Activated CD8-positive, alpha-beta memory T cell treated with anti-CD3 and anti-CD28 coated beads, Interleukin-2, amount 50 U/mL, for 1 hour (primary cell): Measurements from ENCODE around the gene GPR63.

Source experiments
- DNase-seq: peaks from one replicate; pipeline ENCODE4 v3.0.0-alpha.2; 2020; ENCODE audit errors: extremely low read depth

The GPR63 gene

DNA sequence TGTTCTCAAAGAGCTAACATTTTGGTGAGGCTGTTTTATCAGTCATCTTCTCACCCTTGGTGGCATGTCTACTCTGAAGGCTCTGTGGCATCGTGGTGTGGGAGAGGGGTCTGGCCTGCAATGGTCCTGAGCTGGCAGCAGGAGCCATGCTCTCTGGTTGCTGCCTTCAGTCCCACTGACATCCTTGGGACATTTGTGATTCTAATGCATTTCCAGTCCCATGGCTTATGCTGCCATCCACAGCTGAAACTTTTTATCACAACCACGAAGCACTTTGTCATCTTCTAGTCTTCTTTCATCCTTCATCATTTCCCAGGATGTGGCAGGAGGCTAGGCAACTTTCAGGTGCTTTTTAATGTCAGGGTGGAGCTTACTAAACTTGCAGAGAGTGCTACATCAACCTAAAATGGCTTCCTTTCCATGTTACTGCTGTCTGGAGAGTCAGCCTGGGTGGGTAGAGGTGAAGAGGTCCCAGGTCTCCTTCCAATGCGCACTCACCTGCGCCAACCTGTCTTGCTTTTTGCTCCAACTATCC lies 77.1 kb downstream of the GPR63 start:
- DNase-seq = no peak

DNA sequence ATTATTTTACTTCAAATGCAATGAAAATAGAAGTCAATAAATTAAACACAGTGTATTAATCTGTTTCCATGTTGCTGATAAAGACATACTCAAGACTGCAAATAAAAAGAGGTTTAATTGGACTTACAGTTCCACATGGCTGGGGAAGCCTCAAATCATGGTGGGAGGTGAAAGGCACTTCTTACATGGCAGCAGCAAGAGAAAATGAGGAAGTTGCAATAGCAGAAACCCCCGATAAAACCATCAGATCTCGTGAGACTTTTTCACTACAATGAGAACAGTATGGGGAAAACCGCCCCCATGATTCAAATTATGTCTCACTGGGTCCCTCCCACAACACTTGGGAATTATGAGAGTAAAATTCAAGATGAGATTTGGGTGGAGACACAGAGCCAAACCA lies 82.2 kb downstream of the GPR63 start:
- DNase-seq = no peak

- DNase-seq = no peak
These were observed 87.4 kb downstream of the GPR63 start for GRCh38 chr6:96749891-96750290.
